GM19193 (cell line): Measurements from ENCODE around the gene ACSS2.

ENCODE experiments used
- POLR2A ChIP-seq: IDR thresholded peaks from 4 replicates; pipeline ENCODE4 v1.6.1; 2011; ENCODE audit not compliant: insufficient read depth, insufficient read length; ENCODE audit errors: extremely low read depth

Gene ACSS2

GRCh38 chr20:34926581-34926980 is 50.2 kb downstream of the ACSS2 start:
- TF ChIP-seq POLR2A = no peak

- TF ChIP-seq POLR2A = no peak
These were observed 51.3 kb downstream of the ACSS2 start for GRCh38 chr20:34927736-34928135.

- TF ChIP-seq POLR2A = no peak
These were observed 52.0 kb downstream of the ACSS2 start for GRCh38 chr20:34928411-34928810.

GRCh38 chr20:34931771-34932170 is 55.4 kb downstream of the ACSS2 start:
- no peak for TF ChIP-seq POLR2A

- no peak for TF ChIP-seq POLR2A
These were observed 62.2 kb downstream of the ACSS2 start for GRCh38 chr20:34938466-34939163.

- TF ChIP-seq POLR2A = no peak
These were observed 63.7 kb downstream of the ACSS2 start for GRCh38 chr20:34940081-34940481.

GRCh38 chr20:34941226-34941625 is 64.8 kb downstream of the ACSS2 start:
- TF ChIP-seq POLR2A = no peak

GRCh38 chr20:34942301-34942700 is 65.9 kb downstream of the ACSS2 start:
- no peak for TF ChIP-seq POLR2A

GRCh38 chr20:34943808-34944567 is 67.6 kb downstream of the ACSS2 start:
- TF ChIP-seq POLR2A = no peak

- no peak for TF ChIP-seq POLR2A
These were observed 69.1 kb downstream of the ACSS2 start for GRCh38 chr20:34945315-34946077.

- no peak for TF ChIP-seq POLR2A
These were observed 70.2 kb downstream of the ACSS2 start for GRCh38 chr20:34946661-34947060.

GRCh38 chr20:34947336-34947735 is 70.9 kb downstream of the ACSS2 start:
- no peak for TF ChIP-seq POLR2A

- TF ChIP-seq POLR2A = no peak
These were observed 71.6 kb downstream of the ACSS2 start for GRCh38 chr20:34948030-34948429.

- TF ChIP-seq POLR2A = no peak
These were observed 72.7 kb downstream of the ACSS2 start for GRCh38 chr20:34949120-34949519.

GRCh38 chr20:34951252-34951651 is 74.8 kb downstream of the ACSS2 start:
- TF ChIP-seq POLR2A = no peak
